MG63 (cell line): ENCODE data around the gene PAM16. TPM values are rescaled to one million over a fixed set of nuclear protein-coding genes. Genes with fewer than 3 reads are reported as not detected.

Experiments used
- DNase-seq: peaks from one replicate; pipeline ENCODE4 v3.0.0-alpha.2; 2020
- H3K27me3 ChIP-seq: fragments of 250-450 bp; sonication (Bioruptor Pico); 2 replicates; pipeline ENCODE4 v1.5.1; 2020; ENCODE audit warnings: mild to moderate bottlenecking, moderate library complexity
- H3K36me3 ChIP-seq: fragments of 250-450 bp; sonication (Bioruptor Pico); 2 replicates; pipeline ENCODE4 v1.5.1; 2020; ENCODE audit warnings: mild to moderate bottlenecking, moderate library complexity
- H3K4me3 ChIP-seq: fragments of 250-450 bp; sonication (Bioruptor Pico); 2 replicates; pipeline ENCODE4 v1.5.1; 2020; ENCODE audit warnings: mild to moderate bottlenecking, moderate library complexity
- H3K9me3 ChIP-seq: fragments of 250-450 bp; sonication (Bioruptor Pico); 2 replicates; pipeline ENCODE4 v1.5.1; 2020; ENCODE audit warnings: mild to moderate bottlenecking, moderate library complexity
- total RNA-seq: library from RNA; depleted of rRNA; stranded (reverse); fragments of >200 nt; shearing (Covaris generic); gene quantifications from 2 replicates; pipeline ENCODE4 v1.2.3, GENCODE V29; 2014; ENCODE audit warnings: low replicate concordance

PAM16 gene
- total RNA-seq, 1 experiment from 2014 or later = 84.1 TPM

DNA sequence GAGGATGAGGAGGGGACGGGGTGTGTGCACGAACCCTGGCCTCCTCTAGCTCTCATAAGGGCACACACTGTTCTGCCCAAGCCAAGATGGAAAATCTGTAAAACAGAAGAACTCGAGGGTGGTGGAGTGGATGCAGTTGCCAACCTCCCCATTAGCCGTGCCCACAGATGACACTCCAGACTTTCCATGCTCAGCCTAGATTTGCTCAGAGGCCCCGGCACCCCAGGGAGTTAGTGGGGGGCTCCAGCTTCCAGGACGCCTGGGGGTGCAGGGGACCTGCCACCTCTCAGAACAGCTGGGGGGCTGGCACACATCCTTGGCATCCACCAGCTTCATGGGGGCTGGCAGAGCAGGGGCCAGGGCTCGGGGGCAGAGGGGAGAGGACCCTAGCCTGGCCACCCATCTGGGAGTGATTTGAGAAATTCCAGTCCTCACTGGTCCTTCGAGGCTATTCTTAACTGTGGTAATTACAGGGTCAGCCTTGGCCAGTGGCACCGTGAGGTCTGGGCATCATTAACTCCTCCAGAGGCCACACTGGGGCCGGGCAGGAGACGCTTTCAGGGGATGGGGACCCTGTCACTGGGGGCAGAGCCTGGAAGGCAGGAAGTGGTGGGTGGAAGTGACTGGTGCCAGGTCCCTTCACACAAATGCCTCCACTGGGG, 34.8 kb upstream of the PAM16 start:
- no peak overlapping the region for H3K4me3 ChIP-seq
- H3K9me3 ChIP-seq = no peaks in the 10 kb centered on the region
- H3K27me3 ChIP-seq = no peaks in the 10 kb centered on the region
- no peak for DNase-seq
- H3K36me3 ChIP-seq = peaks cover 53% of the 10 kb centered on the region

GRCh38 chr16:4385066-4385788, 34.1 kb upstream of the PAM16 start:
- no peaks in the 10 kb centered on the region for H3K9me3 ChIP-seq

GRCh38 chr16:4384509-4384942, 33.4 kb upstream of the PAM16 start:
- peaks cover 63% of the 10 kb centered on the region for H3K36me3 ChIP-seq
- H3K9me3 ChIP-seq = no peaks in the 10 kb centered on the region
- H3K4me3 ChIP-seq = no peak overlapping the region
- no peak for DNase-seq
- no peaks in the 10 kb centered on the region for H3K27me3 ChIP-seq

More at GRCh38 chr16:4385066-4385788, 34.1 kb upstream of the PAM16 start:
- no peak for DNase-seq
- Histone ChIP-seq H3K4me3 (no peak overlapping the region), H3K27me3 (no peaks in the 10 kb centered on the region), H3K36me3 (peaks cover 60% of the 10 kb centered on the region)

- Histone ChIP-seq H3K36me3 (peaks cover 70% of the 10 kb centered on the region), H3K4me3 (no peak overlapping the region), H3K27me3 (no peaks in the 10 kb centered on the region), H3K9me3 (no peaks in the 10 kb centered on the region)
- DNase-seq = no peak
These were observed 32.7 kb upstream of the PAM16 start for GRCh38 chr16:4383591-4384444.

GRCh38 chr16:4382795-4383357, 31.8 kb upstream of the PAM16 start:
- no peak for DNase-seq
- Histone ChIP-seq H3K36me3 (peaks cover 76% of the 10 kb centered on the region), H3K9me3 (no peaks in the 10 kb centered on the region), H3K4me3 (no peak overlapping the region), H3K27me3 (no peaks in the 10 kb centered on the region)

DNA sequence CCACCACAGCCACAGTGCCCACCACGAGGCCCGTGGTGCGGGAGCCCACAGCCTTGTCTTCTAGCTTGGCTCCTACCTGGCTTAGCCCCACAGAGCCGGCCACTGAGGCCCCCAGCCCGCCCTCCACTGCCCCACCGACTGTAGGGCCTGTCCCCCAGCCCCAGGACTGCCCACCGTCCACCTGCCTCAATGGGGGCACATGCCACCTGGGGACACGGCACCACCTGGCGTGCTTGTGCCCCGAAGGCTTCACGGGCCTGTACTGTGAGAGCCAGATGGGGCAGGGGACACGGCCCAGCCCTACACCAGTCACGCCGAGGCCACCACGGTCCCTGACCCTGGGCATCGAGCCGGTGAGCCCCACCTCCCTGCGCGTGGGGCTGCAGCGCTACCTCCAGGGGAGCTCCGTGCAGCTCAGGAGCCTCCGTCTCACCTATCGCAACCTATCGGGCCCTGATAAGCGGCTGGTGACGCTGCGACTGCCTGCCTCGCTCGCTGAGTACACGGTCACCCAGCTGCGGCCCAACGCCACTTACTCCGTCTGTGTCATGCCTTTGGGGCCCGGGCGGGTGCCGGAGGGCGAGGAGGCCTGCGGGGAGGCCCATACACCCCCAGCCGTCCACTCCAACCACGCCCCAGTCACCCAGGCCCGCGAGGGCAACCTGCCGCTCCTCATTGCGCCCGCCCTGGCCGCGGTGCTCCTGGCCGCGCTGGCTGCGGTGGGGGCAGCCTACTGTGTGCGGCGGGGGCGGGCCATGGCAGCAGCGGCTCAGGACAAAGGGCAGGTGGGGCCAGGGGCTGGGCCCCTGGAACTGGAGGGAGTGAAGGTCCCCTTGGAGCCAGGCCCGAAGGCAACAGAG, 31.0 kb upstream of the PAM16 start:
- no peak overlapping the region for H3K4me3 ChIP-seq
- no peaks in the 10 kb centered on the region for H3K9me3 ChIP-seq
- no peaks in the 10 kb centered on the region for H3K27me3 ChIP-seq
- peaks cover 79% of the 10 kb centered on the region for H3K36me3 ChIP-seq
- DNase-seq = no peak

- Histone ChIP-seq H3K4me3 (no peak overlapping the region), H3K36me3 (peaks cover 80% of the 10 kb centered on the region), H3K9me3 (no peaks in the 10 kb centered on the region), H3K27me3 (no peaks in the 10 kb centered on the region)
- DNase-seq = no peak
These were observed 30.2 kb upstream of the PAM16 start for GRCh38 chr16:4381072-4381934.

DNA sequence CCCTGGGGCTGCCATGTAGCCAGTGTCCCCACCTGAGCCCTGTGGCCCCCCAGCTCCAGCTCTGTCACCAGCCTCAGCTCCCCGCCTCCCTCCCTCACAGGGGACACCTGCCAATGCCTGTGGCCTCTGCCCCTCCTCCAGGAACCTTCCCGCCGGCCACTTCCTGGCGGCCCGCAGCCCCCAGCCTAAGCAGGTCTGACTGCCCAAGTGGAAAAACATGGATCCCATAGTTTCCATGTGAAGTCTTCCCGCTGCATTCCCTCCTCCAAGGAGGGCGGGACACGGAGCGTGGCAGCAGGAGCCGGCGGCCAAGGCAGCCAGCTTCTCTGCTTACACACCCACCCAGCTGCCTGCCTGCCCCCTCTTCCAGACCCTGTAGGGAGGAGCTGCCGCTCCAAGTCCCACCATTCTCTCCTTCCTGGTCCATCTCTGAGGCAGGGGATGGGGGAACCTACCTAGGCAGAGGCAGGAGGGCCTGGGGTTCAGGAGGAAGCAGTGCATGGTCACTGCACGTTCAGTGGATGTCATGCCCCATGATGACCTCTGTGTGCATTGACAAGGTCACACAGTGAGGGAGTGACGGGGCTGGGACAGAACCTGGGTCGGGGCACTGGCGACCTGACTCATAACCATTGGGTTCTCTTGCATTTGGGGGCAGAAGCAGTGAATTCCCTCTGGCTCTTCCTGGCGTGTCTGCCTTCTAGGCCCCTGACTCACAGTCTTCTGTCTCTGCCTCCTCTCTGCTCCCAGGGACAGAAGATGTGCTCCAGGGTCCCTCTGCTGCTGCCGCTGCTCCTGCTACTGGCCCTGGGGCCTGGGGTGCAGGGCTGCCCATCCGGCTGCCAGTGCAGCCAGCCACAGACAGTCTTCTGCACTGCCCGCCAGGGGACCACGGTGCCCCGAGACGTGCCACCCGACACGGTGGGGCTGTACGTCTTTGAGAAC, 29.3 kb upstream of the PAM16 start:
- Histone ChIP-seq H3K36me3 (peaks cover 82% of the 10 kb centered on the region), H3K27me3 (no peaks in the 10 kb centered on the region), H3K4me3 (no peak overlapping the region), H3K9me3 (no peaks in the 10 kb centered on the region)
- DNase-seq = no peak

DNA sequence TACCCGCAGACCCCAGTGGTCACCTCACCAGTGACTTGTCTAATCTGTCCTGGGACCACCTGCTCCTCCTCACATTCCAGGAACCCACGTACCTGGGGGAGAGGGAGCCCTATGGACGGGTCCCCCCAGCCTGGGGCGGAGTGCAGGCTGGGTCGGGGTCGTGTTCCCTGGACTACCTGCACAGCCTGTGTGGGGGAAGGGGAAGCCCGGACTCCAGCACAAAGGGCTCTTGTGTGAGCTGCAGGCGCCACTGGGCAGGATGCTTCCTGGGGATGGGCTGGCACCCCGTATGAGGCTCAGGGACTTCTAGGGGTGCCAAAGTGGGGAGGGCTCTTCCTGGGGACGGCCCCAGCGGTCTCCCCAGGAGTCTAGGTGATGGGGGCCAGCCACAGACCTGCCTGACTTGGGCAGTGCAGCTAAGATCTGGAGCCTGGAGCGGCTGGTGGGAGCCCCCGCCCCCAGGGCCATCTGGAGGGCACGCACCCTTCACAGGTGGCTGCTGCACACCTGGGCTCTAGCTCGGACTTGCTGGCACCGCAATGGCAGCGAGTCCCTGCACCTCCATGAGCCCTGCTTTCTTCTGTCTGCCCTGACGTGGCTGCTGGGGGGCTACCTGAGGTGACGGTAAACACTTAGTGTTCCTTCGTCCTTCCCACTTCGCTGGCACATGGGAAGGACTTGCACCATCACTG, 28.0 kb upstream of the PAM16 start:
- DNase-seq = no peak
- Histone ChIP-seq H3K27me3 (no peaks in the 10 kb centered on the region), H3K4me3 (no peak overlapping the region), H3K9me3 (no peaks in the 10 kb centered on the region), H3K36me3 (peaks cover 87% of the 10 kb centered on the region)

- DNase-seq = no peak
- H3K36me3 ChIP-seq = peaks cover 83% of the 10 kb centered on the region
- no peaks in the 10 kb centered on the region for H3K27me3 ChIP-seq
- no peak overlapping the region for H3K4me3 ChIP-seq
- no peaks in the 10 kb centered on the region for H3K9me3 ChIP-seq
These were observed 27.1 kb upstream of the PAM16 start for GRCh38 chr16:4378161-4378666.

DNA sequence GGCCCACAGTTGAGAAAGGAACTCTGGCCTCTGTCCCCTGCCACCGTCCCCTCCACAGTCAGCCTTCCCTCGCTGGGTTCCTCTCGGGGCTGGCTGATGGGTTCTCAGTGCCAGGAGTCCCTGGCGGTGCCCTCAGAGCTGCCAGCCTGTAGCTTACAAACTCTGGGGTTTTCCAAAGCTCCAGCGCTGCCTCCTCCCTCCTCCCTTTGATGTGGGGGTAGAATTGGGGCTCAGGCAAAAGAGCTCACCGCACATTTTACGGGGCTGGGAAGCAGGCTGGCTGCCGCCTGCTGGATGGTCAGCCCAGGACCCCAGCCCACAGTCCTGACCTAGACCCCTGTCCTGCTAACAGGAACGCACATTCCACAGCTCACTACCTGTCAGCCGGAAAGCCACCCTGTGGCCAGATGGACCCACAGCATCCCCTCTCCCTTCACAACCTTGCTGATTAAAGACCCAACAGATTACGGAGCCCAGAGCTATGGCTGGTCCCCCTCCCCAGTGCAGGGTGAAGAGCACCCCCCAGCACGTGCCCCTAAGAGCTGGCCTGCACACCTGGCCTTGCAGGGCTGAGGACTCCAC, 26.5 kb upstream of the PAM16 start:
- Histone ChIP-seq H3K27me3 (no peaks in the 10 kb centered on the region), H3K4me3 (no peak overlapping the region), H3K36me3 (peaks cover 81% of the 10 kb centered on the region), H3K9me3 (no peaks in the 10 kb centered on the region)
- no peak for DNase-seq

DNA sequence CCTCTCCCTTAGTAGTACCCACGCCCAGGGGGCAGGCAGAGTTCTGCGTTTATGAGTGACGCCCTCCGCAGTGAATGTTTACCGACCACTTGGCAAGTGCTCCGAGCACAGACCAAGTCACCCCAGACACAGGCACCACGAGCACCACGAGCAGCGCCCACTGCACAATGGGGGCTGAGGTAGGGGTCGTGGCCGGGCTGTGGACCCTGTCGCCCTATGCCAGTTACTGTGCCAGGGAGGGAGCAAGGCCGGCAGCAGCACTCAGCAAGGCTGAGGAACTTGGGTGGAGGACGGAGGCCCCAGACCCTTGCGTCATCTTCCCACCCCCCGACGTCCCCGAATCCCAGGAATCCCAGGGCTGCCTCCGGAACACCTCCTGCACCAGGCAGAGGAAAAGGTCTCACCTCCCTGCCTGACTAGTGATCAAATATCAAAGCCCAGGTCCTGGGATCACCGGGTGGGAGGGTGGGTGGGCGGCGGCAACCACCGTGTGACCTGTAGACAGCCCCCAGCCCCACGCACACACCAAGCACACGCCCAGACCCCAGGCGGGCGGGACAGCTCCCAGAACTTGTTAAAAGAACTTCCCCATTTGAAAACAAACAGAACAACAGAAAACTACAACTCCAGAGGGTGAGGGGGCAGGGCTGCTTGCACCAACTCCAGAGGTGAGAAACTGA, 25.9 kb upstream of the PAM16 start:
- H3K9me3 ChIP-seq = no peaks in the 10 kb centered on the region
- H3K4me3 ChIP-seq = no peak overlapping the region
- H3K27me3 ChIP-seq = no peaks in the 10 kb centered on the region
- peaks cover 80% of the 10 kb centered on the region for H3K36me3 ChIP-seq
- no peak for DNase-seq
